ENCODE data around the gene CCDC50. TPM values are rescaled to one million over a fixed set of nuclear protein-coding genes. Genes with fewer than 3 reads are reported as not detected.

CCDC50 gene
- total RNA-seq, 5 donors from 2014 or later (not counting 1 experiment from before 2014, with no cell fraction given): 4.0 to 9.7 (median 9.7) TPM

GRCh38 chr3:191290311-191291025 lies 38.7 kb upstream of the CCDC50 start:
- CTCF ChIA-PET: no interaction called here
- H3K27me3 Mint-ChIP-seq: no peaks in the 10 kb centered on the region
- Histone ChIP-seq H3K4me1 (ENCODE audit: control insufficient read depth in 1 of 2, extremely low read depth in 1 of 2, insufficient read depth in 2 of 2, low read length in 2 of 2) (no peaks in the 10 kb centered on the region), H3K27me3 (replicated peaks in 1 of 2; ENCODE audit: control insufficient read depth in 2 of 2, extremely low read depth in 1 of 2, insufficient read depth in 2 of 2, low read length in 1 of 2) (no peaks in the 10 kb centered on the region), H3K27ac (ENCODE audit: low read length) (no peak overlapping the region), H3K36me3 (ENCODE audit: control insufficient read depth in 2 of 2, extremely low read depth in 1 of 2, insufficient read depth in 1 of 2, low read length in 1 of 2) (no peaks in the 10 kb centered on the region), H3K9me3 (no peaks in the 10 kb centered on the region), H3K4me3 (ENCODE audit: control insufficient read depth in 1 of 2, extremely low read depth in 1 of 2, low read length in 1 of 2) (no peak overlapping the region)
- H3K4me1 Mint-ChIP-seq: peaks cover 9 to 11% (median 9%) of the 10 kb centered on the region in 3 donors
- POLR2A ChIA-PET: no interaction called here
- H3K4me3 Mint-ChIP-seq: peak overlapping the region; percentile 9 to 47 (median 33)
- peak overlapping the region; percentile 22 to 45 for H3K27ac Mint-ChIP-seq
- ATAC-seq (replicated peaks in 1 of 4): no peak
- WGBS (ENCODE audit: insufficient coverage): 20% methylated on average over 1 of the region's 4 CpGs
- DNase-seq: peak in 1 of 35 experiments; percentile 12
- H3K36me3 Mint-ChIP-seq: no peaks in the 10 kb centered on the region
- H3K9me3 Mint-ChIP-seq: no peaks in the 10 kb centered on the region

GRCh38 chr3:191292243-191293015 lies 36.8 kb upstream of the CCDC50 start:
- no peaks in the 10 kb centered on the region for H3K27me3 Mint-ChIP-seq
- WGBS (ENCODE audit: insufficient coverage): no CpG with 5 or more reads among the region's 5 CpGs
- CTCF ChIA-PET: no interaction called here
- H3K4me3 Mint-ChIP-seq: no peak overlapping the region
- peaks cover 9 to 11% (median 9%) of the 10 kb centered on the region in 3 donors for H3K4me1 Mint-ChIP-seq
- ATAC-seq (replicated peaks in 1 of 4) (no peak), DNase-seq (no peak)
- no peaks in the 10 kb centered on the region for H3K36me3 Mint-ChIP-seq
- no peak overlapping the region for H3K27ac Mint-ChIP-seq
- H3K9me3 ChIP-seq: no peaks in the 10 kb centered on the region
- POLR2A ChIA-PET: no interaction called here
- H3K4me3 ChIP-seq (ENCODE audit: control insufficient read depth in 1 of 2, extremely low read depth in 1 of 2, low read length in 1 of 2): no peak overlapping the region
- no peaks in the 10 kb centered on the region for H3K36me3 ChIP-seq (ENCODE audit: control insufficient read depth in 2 of 2, extremely low read depth in 1 of 2, insufficient read depth in 1 of 2, low read length in 1 of 2)
- H3K4me1 ChIP-seq (ENCODE audit: control insufficient read depth in 1 of 2, extremely low read depth in 1 of 2, insufficient read depth in 2 of 2, low read length in 2 of 2): no peaks in the 10 kb centered on the region
- no peaks in the 10 kb centered on the region for H3K9me3 Mint-ChIP-seq
- no peak overlapping the region for H3K27ac ChIP-seq (ENCODE audit: low read length)
- H3K27me3 ChIP-seq (replicated peaks in 1 of 2; ENCODE audit: control insufficient read depth in 2 of 2, extremely low read depth in 1 of 2, insufficient read depth in 2 of 2, low read length in 1 of 2): no peaks in the 10 kb centered on the region

GRCh38 chr3:191294291-191294690 lies 34.9 kb upstream of the CCDC50 start:
- no peaks in the 10 kb centered on the region for H3K36me3 ChIP-seq (ENCODE audit: control insufficient read depth in 2 of 2, extremely low read depth in 1 of 2, insufficient read depth in 1 of 2, low read length in 1 of 2)
- no peaks in the 10 kb centered on the region for H3K9me3 ChIP-seq
- Mint-ChIP-seq H3K27me3 (no peaks in the 10 kb centered on the region), H3K27ac (no peak overlapping the region), H3K4me3 (no peak overlapping the region), H3K9me3 (no peaks in the 10 kb centered on the region), H3K36me3 (no peaks in the 10 kb centered on the region), H3K4me1 (peaks cover 9 to 11% (median 9%) of the 10 kb centered on the region in 3 donors)
- H3K4me1 ChIP-seq (ENCODE audit: control insufficient read depth in 1 of 2, extremely low read depth in 1 of 2, insufficient read depth in 2 of 2, low read length in 2 of 2): no peaks in the 10 kb centered on the region
- H3K4me3 ChIP-seq (ENCODE audit: control insufficient read depth in 1 of 2, extremely low read depth in 1 of 2, low read length in 1 of 2): no peak overlapping the region
- H3K27me3 ChIP-seq (replicated peaks in 1 of 2; ENCODE audit: control insufficient read depth in 2 of 2, extremely low read depth in 1 of 2, insufficient read depth in 2 of 2, low read length in 1 of 2): no peaks in the 10 kb centered on the region
- ChIA-PET CTCF (no interaction called here), POLR2A (interaction anchor here in 1 of 2 donors (0.6 kb wide), 1 partner anchor 88 kb away, joined by 4 read pairs; no protein-coding TSS in a partner anchor)
- no peak for ATAC-seq (replicated peaks in 1 of 4)
- WGBS (ENCODE audit: insufficient coverage): no CpG with 5 or more reads among the region's 1 CpG
- no peak overlapping the region for H3K27ac ChIP-seq (ENCODE audit: low read length)
- no peak for DNase-seq

- ATAC-seq (replicated peaks in 1 of 4) (no peak), DNase-seq (no peak)
- Histone ChIP-seq H3K4me1 (ENCODE audit: control insufficient read depth in 1 of 2, extremely low read depth in 1 of 2, insufficient read depth in 2 of 2, low read length in 2 of 2) (no peaks in the 10 kb centered on the region), H3K36me3 (ENCODE audit: control insufficient read depth in 2 of 2, extremely low read depth in 1 of 2, insufficient read depth in 1 of 2, low read length in 1 of 2) (no peaks in the 10 kb centered on the region), H3K9me3 (no peaks in the 10 kb centered on the region), H3K27me3 (replicated peaks in 1 of 2; ENCODE audit: control insufficient read depth in 2 of 2, extremely low read depth in 1 of 2, insufficient read depth in 2 of 2, low read length in 1 of 2) (no peaks in the 10 kb centered on the region), H3K4me3 (ENCODE audit: control insufficient read depth in 1 of 2, extremely low read depth in 1 of 2, low read length in 1 of 2) (no peak overlapping the region), H3K27ac (ENCODE audit: low read length) (no peak overlapping the region)
- ChIA-PET POLR2A (no interaction called here), CTCF (no interaction called here)
- Mint-ChIP-seq H3K36me3 (no peaks in the 10 kb centered on the region), H3K4me3 (no peak overlapping the region), H3K27ac (no peak overlapping the region), H3K4me1 (peaks cover 0 to under 1% (median 0%) of the 10 kb centered on the region in 3 donors), H3K9me3 (no peaks in the 10 kb centered on the region), H3K27me3 (no peaks in the 10 kb centered on the region)
- 79% methylated on average over 2 of the region's 4 CpGs for WGBS (ENCODE audit: insufficient coverage)
These were observed 33.1 kb upstream of the CCDC50 start for GRCh38 chr3:191296041-191296541.

GRCh38 chr3:191298846-191299245 lies 30.3 kb upstream of the CCDC50 start:
- Histone ChIP-seq H3K36me3 (ENCODE audit: control insufficient read depth in 2 of 2, extremely low read depth in 1 of 2, insufficient read depth in 1 of 2, low read length in 1 of 2) (no peaks in the 10 kb centered on the region), H3K9me3 (no peaks in the 10 kb centered on the region), H3K27me3 (replicated peaks in 1 of 2; ENCODE audit: control insufficient read depth in 2 of 2, extremely low read depth in 1 of 2, insufficient read depth in 2 of 2, low read length in 1 of 2) (no peaks in the 10 kb centered on the region), H3K4me3 (ENCODE audit: control insufficient read depth in 1 of 2, extremely low read depth in 1 of 2, low read length in 1 of 2) (no peak overlapping the region), H3K4me1 (ENCODE audit: control insufficient read depth in 1 of 2, extremely low read depth in 1 of 2, insufficient read depth in 2 of 2, low read length in 2 of 2) (no peaks in the 10 kb centered on the region), H3K27ac (ENCODE audit: low read length) (no peak overlapping the region)
- no peaks in the 10 kb centered on the region for H3K4me1 Mint-ChIP-seq
- POLR2A ChIA-PET: no interaction called here
- H3K9me3 Mint-ChIP-seq: no peaks in the 10 kb centered on the region
- H3K4me3 Mint-ChIP-seq: no peak overlapping the region
- CTCF ChIA-PET: no interaction called here
- H3K36me3 Mint-ChIP-seq: no peaks in the 10 kb centered on the region
- DNase-seq (no peak), ATAC-seq (replicated peaks in 1 of 4) (no peak)
- H3K27ac Mint-ChIP-seq: no peak overlapping the region
- no peaks in the 10 kb centered on the region for H3K27me3 Mint-ChIP-seq

GRCh38 chr3:191300422-191300821 lies 28.8 kb upstream of the CCDC50 start:
- Mint-ChIP-seq H3K4me3 (no peak overlapping the region), H3K4me1 (no peaks in the 10 kb centered on the region), H3K27me3 (no peaks in the 10 kb centered on the region), H3K9me3 (no peaks in the 10 kb centered on the region), H3K36me3 (no peaks in the 10 kb centered on the region), H3K27ac (no peak overlapping the region)
- ATAC-seq (replicated peaks in 1 of 4) (no peak), DNase-seq (no peak)
- H3K4me1 ChIP-seq (ENCODE audit: control insufficient read depth in 1 of 2, extremely low read depth in 1 of 2, insufficient read depth in 2 of 2, low read length in 2 of 2): no peaks in the 10 kb centered on the region
- no peaks in the 10 kb centered on the region for H3K36me3 ChIP-seq (ENCODE audit: control insufficient read depth in 2 of 2, extremely low read depth in 1 of 2, insufficient read depth in 1 of 2, low read length in 1 of 2)
- no peak overlapping the region for H3K4me3 ChIP-seq (ENCODE audit: control insufficient read depth in 1 of 2, extremely low read depth in 1 of 2, low read length in 1 of 2)
- ChIA-PET CTCF (interaction anchor here in 1 of 2 donors (0.7 kb wide), 1 partner anchor 32 kb away, joined by 3 read pairs; no protein-coding TSS in a partner anchor), POLR2A (no interaction called here)
- WGBS (ENCODE audit: insufficient coverage): no CpG with 5 or more reads among the region's 1 CpG
- no peaks in the 10 kb centered on the region for H3K9me3 ChIP-seq
- no peak overlapping the region for H3K27ac ChIP-seq (ENCODE audit: low read length)
- no peaks in the 10 kb centered on the region for H3K27me3 ChIP-seq (replicated peaks in 1 of 2; ENCODE audit: control insufficient read depth in 2 of 2, extremely low read depth in 1 of 2, insufficient read depth in 2 of 2, low read length in 1 of 2)

Data from T-cell (primary cell).